Hematopoietic multipotent progenitor cell treated with erythropoietin and hydrocortisone succinate and interleukin-3 and kit ligand, for 15 days (in vitro differentiated cells): ENCODE results near the gene SIN3B.
"Not testable (repeated sequence)": the region's sequence is repeated elsewhere in the genome, so short reads cannot be mapped to it uniquely, and the experiment has no call there.

Experiments
- DNase-seq: peaks from one replicate; pipeline ENCODE4 v3.0.0-alpha.2; 2015; ENCODE audit warnings: low spot score

The SIN3B gene, protein sequence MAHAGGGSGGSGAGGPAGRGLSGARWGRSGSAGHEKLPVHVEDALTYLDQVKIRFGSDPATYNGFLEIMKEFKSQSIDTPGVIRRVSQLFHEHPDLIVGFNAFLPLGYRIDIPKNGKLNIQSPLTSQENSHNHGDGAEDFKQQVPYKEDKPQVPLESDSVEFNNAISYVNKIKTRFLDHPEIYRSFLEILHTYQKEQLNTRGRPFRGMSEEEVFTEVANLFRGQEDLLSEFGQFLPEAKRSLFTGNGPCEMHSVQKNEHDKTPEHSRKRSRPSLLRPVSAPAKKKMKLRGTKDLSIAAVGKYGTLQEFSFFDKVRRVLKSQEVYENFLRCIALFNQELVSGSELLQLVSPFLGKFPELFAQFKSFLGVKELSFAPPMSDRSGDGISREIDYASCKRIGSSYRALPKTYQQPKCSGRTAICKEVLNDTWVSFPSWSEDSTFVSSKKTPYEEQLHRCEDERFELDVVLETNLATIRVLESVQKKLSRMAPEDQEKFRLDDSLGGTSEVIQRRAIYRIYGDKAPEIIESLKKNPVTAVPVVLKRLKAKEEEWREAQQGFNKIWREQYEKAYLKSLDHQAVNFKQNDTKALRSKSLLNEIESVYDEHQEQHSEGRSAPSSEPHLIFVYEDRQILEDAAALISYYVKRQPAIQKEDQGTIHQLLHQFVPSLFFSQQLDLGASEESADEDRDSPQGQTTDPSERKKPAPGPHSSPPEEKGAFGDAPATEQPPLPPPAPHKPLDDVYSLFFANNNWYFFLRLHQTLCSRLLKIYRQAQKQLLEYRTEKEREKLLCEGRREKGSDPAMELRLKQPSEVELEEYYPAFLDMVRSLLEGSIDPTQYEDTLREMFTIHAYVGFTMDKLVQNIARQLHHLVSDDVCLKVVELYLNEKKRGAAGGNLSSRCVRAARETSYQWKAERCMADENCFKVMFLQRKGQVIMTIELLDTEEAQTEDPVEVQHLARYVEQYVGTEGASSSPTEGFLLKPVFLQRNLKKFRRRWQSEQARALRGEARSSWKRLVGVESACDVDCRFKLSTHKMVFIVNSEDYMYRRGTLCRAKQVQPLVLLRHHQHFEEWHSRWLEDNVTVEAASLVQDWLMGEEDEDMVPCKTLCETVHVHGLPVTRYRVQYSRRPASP

DNA sequence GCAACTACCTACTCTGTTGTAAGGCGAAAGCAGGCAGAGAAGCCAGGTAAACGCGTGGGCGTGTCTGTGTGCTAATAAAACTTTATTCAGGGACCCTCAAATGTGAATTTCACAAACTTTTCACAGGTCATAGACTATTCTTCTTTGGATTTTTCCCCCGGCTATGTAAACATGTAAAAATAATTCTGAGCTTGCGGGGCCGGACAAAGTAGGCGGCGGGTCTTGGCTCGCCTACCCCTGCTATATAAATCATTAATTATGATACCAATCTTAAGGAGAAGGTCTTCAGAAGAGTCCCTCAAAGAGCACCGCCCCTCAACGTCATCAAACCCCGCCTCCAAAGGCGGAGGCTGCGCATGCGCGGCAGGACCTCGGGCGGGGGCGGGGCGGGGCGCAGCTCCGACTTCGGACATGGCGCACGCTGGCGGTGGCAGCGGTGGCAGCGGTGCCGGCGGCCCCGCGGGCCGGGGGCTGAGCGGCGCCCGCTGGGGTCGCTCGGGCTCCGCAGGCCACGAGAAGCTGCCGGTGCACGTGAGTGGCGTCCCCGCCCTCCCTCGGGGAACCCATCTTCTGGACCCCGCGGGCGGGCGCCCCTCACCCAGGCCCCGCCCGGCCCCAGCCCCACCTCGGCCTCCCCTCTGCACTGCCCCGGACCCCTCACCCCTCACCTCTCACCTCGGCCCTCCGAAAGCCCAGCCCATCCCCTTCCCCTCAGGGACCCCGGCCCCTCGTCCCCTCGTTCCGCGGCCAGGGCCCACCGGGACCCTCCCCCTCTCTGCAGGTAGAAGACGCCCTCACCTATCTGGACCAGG lies at the start of gene SIN3B:
Gene SIN3B, plus strand, starts transcription at position 389 of the 812 bp plus-strand sequence. Its CDS starts 23 bp downstream, at position 412.
- peak; percentile 92 for DNase-seq

DNA sequence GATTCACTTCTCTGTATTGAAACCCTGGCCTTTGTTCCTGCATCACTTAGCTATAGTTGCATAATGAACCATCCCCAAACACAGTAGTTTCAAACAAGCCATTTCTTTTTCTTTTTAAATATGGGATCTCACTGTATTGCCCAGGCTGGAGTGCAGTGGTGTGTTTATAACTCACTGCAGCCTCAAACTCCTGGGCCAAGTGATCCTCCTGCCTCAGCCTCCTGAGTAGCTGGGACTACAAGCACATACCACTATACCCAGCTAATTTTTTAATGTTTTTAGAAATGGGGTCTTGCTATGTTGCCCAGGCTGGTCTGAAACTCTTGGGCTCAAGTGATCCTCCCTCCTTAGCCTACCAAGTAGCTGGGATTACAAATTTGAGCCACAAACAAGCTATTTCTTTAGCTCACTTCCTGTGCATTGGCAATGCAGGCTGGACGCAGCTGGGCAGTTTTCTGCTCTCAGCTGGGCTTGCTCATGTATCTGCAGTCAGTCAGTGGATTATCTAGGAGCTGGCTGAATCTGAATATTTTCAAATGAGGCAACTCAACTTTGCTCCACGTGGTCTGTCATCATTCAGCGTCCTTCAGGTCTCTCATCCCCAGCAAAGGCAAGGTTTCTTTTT lies 49.5 kb upstream of the SIN3B start:
- DNase-seq = no peak

DNA sequence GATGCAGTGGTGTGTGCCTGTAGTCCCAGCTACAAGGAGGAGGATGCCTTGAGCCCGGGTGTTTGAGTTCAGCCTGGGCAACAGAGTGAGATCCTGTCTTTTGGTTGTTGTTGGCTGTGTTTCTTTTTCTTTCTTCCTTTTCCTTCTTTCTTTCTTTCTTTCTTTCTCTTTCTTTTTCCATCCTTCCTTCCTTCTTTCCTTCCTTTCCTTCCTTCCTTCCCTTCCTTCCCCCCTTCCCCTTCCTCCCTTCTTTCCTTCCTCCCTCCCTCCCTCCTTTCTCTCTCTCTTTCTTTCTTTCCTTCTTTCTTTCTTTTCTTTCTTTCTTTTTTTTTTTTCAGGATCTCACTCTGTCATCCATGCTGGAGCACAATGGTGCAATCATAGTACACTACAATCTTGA lies 46.5 kb upstream of the SIN3B start:
- DNase-seq = no peak

DNA sequence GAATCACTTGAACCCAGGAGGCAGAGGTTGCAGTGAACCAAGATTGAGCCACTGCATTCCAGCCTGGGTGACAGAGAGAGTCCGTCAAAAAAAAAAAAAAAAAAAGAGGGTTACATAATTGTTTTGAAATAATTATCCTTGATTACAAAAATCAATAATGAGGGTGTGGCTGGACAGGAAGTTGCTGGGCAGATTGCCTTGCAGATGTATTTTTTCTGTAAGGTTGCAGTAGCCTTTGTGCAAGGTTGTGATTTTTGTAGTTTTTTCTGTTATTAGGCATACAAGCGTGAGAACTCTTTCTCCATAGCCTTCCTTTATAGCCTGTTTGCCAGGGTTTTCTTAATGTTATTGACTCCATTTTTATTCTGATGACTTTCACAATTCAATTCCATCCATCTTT lies 40.7 kb upstream of the SIN3B start:
- DNase-seq = no peak

DNA sequence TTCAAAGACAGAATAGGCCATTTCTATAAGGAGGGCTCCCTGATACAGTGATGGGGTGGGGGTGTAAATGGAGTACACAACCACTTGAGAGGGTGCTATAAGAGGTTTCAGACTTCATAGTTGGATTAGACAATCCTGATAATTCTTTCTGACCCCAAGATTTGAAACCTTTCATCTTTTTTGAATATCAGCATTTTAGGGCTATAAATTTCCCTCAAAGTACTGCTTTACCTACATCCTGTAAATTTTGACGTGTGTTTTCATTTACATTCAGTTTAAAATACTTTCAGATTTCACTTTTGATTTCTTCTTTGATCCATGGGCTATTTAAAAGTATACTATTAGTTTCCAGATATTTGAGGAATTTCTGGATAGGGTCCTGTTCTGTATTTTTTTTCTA lies 40.0 kb upstream of the SIN3B start:
- no peak for DNase-seq

DNA sequence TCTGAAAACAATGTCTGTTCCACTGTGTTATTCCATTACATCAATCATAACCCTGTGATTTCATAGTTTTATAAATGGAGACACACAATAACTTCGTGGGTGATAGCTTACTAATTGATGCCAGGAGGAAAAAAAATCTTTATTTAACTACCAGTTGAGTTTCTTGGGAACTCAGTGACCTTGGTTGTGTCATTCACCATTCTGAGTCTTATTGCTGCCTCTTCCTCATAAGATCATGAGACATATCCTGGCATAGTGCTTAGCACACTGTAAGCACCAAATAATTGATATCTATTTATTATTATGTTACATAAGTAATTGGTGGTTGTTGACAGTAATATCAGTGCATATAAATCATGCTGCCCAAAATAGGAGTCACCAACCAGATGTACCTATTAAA lies 39.1 kb upstream of the SIN3B start:
- no peak for DNase-seq

DNA sequence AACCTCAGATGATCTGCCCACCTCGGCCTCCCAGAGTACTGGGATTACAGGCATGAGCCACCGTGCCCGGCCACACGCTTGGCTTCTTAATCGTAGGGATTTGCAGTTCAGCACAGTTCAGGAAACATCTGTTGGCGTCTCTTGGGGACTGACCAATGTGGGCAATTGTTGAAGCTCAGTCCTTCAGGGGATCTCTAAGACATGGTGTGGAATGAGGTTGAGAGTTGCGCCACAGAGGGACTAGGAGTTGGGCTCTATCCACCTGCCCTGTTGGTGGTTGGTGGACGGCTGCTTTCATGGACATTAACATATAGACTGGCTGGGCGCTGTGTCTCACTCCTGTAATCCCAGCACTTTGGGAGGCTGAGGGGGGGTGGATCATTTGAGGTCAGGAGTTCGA lies 37.3 kb upstream of the SIN3B start:
- no peak for DNase-seq

DNA sequence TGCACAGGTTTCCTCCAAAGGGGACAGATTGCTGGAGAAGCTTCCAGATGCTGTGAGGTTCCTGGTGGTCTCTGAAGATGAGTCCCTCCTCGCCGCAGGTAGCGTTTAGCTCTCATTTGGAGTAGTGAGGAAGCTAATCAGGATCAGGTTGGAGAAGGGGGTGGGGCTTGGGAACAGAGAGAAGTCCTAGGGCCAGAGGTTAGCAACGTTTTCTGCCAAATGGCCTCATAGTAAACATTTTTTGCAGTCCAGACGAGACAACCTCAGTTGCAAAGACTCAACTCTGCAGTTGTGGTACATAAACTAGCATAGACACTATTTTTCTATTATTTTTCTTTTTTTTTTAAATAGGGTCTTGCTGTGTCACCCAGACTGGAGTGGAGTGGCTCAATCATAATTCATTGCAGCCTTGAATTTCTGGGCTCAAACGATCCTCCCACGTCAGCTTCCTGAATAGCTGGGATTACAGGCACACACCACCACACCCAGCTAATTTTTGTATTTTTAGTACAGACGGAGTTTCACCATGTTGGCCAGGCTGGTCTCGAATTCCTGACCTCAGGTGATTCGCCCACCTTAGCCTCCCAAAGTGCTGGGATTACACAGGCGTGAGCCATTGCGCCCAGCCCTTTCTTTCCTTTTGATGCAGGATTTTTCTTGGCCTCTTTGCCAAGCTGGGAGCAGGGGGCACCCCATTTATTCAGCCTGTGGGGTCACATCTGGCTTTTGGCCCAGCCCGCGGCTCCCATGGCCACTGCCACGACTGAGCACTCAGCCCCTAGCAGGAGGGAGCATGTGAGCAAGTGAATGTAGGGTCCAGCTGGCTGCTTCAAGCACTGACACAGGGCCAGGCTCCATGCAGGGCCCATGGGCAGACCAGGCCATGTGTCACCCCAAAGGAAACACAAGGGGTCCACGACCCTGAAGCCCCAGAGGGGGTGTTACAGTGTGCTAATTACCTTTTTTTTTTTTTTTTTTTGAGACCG lies 34.4 kb upstream of the SIN3B start:
- no peak for DNase-seq

DNA sequence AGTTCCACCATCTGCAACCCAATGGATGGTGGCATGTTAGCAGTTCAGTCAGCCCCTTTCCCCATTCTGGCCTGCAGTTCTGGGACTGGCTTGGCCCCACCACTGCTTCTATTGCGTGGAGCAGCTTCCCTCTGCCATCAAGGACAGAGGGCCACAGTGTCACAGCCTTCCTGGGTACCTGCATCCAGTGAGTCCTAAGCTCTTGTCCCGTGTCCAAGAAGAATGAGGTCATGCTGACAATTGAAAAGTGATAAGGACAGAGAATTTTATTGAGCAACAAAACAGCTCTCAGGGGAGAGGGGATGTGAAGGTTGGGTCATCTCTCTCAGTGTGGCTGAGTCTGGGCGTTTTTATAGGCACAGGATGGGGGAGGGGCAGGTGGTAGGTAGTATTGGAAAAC lies 33.5 kb upstream of the SIN3B start:
- DNase-seq = no peak

DNA sequence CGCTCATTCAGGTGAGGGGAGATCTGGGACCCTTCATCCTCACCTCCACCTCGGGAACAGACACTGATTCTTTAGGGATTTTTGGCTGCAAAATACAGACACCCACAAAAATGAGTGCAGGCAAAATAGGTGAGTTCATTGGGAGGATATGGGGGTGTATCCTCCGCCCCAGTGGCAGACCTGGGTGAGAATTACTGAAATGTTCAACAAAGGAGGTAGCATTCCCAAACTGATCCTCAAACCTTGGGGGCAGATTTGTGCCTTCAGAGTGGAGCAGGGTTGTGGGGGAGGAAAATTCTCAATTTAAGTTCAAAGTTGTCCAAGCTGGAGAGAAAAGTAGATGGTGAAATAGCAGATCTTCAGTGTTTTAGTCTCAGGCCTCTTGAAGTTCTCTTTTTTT lies 31.3 kb upstream of the SIN3B start:
- DNase-seq = no peak

DNA sequence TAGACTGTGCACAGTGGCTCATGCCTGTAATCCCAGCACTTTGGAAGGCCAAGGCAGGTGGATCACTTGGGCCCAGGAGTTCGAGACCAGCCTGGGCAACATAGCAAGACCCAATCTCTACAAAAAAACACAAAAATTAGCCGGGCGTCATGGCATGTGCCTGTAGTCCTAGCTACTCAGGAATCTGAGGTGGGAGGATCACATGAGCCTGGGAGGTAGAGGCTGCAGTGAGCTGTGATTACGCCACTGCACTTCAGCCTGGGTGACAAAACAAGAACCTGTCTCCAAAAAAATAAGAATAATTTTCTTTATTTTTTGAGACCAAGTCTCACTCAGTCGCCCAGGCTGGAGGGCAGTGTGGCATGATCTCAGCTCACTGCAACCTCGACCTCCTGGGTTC lies 30.9 kb upstream of the SIN3B start:
- DNase-seq = not testable (repeated sequence)

DNA sequence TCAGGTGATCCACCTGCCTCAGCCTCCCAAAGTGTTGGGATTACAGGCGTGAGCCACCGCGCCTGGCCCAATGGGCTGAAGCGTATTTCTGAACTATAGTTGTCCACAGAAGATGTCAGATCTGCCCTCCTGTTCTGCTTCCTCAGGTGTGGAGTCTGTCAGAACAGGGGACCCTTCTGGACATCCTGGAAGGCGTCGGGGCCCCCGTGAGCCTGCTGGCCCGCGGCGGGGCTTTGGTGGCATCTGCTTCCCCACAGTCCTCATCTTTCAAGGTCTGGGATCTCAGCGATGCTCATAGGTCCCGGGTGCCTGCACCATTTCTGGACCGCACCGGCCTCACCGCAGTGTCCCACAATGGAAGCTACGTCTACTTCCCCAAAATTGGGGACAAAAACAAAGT lies 29.5 kb upstream of the SIN3B start:
- DNase-seq = no peak

DNA sequence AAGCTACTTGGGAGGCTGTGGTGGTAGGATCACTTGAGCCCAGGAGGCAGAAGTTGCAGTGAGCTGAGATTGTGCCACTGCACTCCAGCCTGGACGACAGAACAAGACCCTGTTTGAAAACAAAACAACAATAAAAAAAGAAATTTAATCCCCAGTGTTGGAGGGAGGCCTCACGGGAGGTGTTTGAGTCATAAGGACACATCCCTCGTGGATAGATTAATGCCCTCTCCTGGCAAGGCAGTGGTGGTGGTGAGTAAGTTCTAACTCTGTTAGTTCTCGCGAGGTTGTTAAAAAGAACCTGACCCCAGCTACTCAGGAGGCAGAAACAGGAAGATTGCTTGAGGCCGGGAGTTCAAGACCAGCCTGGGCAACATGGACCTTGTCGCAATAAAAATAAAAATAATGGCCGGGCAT lies 27.6 kb upstream of the SIN3B start:
- no peak for DNase-seq

DNA sequence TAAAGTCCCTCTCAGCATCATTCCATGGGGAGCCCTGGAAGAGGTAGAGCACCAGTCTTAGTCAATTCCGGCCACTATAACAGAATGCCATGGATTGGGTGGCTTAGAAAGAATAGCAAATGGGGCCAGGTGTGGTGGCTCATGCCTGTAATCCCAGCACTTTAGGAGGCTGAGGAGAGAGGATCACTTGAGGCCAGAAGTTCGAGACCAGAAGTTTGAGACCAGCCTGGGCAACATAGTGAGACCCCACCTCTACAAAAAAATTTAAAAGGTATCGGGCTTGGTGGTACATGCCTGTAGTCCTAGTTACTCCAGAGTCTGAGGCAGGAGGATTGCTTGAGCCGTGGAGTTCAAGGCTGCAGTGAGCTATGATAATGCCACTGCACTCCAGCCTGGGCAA lies 25.0 kb upstream of the SIN3B start:
- DNase-seq = no peak

DNA sequence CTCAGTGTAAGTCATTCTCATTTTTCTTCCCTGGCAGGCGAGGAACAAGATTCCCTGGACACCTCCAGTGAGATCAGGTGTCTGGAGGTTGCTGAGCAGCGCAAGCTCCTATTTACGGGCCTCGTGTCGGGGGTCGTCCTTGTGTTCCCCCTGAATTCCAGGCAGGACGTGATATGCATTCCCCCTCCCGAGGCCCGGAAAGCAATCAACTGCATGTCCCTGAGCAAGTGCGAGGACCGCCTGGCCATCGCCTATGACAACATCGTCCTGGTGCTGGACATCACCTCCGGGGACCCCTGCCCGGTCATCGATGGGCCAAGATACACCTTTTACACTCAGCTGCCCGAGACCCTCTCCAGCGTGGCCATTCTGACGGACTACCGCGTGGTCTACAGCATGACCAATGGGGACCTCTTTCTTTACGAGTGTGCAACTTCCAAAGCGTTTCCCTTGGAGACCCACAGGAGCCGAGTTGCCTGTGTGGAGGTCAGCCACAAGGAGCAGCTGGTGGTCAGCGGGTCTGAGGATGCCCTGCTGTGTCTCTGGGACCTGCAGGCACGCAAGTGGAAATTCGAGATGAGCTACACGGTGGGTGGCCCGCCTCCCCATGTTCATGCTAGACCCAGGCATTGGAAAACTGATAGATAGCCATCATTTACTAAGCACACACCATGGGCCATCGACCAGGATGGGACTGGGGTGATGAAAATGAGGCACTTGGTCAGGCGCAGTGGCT lies 21.5 kb upstream of the SIN3B start:
- DNase-seq = no peak

DNA sequence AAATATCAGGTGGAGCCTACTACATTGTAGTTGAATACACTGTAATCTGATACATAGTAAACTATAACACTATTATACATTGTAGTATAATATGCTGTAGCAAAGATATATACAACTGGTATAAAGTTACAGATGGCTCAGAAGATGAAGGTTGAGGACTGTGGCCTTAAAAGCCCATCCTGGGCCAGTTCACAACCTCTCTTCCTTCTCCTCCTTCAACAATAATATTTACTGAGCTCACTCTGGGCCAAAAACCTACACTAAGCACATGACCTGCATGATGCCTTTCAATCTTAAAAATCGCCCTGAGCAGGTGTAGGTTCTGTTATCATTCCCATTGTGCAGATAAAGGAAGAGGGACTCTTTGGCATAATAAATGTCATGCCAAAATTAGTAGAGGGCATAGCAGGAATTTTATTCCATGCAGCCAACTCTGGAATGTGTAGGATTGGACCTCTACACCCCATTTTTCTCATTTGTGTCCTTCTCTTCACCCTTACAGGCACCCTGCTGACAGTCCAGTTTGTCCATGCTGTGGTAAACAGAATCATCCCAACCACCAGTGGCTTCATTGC lies 14.6 kb upstream of the SIN3B start:
- DNase-seq = no peak

DNA sequence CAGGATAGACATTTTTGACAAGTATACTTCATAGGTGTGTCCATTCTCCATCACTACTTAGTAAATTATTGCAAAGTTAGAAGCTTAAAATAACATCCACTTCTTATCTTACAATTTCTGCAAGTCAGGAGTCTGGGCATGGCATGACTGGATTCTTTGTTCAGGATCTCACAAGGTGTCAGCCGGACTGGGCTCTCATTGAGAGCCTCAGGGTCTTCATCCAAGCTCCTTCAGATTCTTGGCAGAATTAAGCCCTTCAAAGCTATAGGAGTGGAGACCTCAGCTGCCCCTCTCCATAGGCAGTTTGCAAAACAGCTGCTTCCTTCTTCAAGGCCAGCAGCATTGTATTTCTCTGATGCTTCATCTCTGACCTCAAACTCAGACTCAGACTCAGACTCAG lies 9.1 kb upstream of the SIN3B start:
- no peak for DNase-seq

DNA sequence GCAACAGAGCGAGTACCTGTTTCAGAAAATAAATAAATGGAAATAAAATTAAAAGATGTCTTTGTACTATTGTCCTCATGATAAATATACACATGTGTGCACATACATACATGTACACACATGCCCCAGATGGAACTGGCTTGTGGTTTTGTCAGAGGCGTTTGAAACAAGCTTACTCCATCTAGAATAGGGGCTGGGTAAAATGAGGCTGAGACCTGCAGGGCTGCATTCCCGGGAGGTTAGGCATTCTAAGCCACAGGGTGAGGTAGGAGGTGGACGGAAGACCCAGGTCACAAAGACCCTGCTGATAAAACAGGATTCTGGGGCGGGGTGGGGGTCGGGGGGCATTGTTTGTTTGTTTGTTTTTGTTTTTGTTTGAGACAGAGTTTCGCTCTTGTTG lies 8.1 kb upstream of the SIN3B start:
- no peak for DNase-seq

DNA sequence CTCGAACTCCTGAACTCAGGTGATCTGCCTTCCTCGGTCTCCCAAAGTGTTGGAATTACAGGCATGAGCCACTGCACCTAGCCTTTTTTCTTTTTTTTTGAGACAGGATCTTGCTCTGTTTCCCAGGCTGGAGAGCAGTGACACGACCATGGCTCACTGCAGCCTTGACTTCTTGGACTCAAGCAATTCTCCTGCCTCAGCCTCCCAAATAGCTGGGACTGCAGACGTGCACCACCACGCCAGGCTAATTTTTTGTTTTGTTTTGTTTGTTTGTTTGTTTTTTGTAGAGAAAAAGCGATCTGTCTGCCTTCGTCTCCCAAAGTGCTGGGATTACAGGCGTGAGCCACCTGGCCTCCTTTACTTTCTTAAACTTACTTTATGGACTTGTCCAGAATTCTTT lies 6.5 kb upstream of the SIN3B start:
- no peak for DNase-seq
